ENCODE measurements around the gene MYO1E.

The MYO1E gene

DNA sequence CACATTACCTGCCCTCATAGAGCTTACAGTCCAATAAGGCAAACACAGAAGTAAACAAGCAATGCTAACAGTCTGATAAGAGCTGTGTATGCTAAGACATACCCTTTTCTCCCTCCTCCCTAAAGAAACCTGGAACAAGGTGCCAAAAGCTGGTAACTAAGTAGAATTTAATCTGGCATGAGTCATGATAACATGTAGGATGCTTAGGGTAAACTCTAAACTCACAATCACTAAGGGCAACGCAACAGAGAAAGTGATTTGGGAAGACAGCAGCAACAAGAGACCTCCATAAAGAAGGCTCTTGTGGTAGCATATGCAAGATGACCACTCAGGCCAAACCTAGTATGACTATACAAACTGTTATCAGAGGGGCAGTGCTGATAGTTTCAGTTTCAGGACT lies 55.5 kb downstream of the MYO1E start:
- DNase-seq (ENCODE audit: low read depth in 2 of 2) = no peak

DNA sequence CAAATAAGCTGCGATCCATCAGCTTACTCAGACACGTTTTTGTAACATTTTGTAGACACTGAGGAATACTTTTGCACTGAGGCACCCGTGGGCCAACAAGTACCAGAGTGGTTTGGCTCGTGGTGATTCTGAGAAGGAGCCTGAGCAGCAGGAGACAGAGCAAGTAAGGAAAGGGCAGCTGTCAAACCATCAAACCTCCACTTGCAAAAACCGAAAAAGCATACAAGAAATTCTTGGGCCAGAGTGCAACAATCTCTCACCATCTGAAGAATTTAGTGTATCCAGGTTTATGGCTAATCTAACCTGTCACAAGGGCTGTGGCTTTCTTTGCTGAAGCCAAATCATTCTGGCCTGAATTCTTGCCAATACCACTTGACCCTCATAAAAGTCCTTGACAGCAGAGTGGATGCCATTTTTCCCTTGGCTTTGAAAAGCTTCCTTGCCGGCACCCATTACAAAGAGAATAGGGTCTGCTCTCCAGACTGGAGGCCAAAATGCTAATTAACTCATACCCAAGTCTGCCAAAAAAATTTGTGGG lies 56.7 kb downstream of the MYO1E start:
- peak in 1 of 2 experiments; percentile 42 for DNase-seq (ENCODE audit: low read depth in 2 of 2)

DNA sequence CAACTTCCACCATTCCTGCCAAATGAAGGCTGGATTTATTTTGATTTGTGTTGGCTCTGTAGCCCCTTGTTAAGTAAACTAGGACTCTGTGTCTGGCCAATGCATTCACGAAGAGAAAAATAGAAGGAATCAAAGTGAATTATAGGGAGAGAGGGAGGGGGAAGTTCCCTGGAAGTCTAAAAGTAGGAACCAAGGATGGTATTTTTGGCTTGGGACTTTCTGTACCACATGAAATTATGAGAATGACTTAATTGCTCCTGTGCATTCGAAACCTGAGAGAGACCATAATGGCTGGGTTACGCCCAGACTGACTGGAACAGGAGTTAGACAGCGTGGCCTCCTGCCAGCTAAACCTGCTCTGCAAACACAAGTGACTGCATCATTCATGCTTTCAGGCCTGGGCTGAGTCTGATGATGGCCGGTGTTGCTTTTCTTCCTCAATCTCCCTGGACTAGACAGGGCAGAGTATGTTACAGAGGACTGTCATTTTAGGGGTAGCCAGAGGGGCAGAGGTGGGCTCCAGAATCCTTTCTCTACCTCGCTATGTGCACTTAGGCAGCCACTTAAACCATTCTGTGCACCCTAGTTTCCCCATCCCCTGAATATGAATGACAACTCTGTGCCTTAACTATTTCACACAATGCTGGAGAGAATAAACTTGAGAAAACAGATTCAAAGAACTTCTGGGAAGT lies 58.9 kb downstream of the MYO1E start:
- DNase-seq (ENCODE audit: low read depth in 2 of 2) = no peak

DNA sequence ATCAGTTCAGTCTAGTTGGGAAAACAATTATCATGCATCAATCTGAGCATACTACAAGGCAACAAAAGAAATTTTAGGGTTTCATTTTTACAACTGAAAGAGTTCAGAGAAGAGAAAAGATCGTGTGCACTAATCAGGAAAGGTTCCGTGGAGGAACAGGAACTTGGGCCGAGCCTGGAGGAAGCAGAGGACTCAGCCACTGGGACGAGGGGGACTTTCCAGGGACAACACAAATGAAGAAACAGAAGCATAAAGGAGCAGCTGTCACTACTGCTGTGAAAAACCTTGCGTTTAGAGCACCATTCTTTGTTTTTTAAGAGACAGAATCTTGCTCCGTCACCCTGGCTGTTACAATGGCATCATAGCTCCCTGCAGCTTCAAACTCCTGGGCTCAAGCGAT lies 60.5 kb downstream of the MYO1E start:
- no peak for DNase-seq (ENCODE audit: low read depth in 2 of 2)

DNA sequence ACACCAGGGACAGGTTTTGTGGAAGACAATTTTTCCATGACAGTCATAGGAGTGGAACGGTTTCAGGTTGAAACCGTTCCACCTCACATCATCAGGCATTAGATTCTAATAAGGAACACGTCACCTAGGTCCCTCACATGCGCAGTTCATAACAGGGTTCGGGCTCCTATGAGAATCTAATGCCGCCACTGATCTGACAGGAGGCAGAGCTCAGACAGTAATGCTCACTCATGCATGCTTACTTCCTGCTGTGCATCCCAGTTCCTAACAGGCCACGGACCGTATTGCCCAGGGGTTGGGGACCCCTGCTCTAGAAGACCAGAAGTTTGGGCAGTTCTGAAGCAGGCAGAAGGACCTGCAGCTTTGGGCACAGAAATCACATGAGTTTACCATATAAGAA lies 61.5 kb downstream of the MYO1E start:
- DNase-seq (ENCODE audit: low read depth in 2 of 2) = no peak

DNA sequence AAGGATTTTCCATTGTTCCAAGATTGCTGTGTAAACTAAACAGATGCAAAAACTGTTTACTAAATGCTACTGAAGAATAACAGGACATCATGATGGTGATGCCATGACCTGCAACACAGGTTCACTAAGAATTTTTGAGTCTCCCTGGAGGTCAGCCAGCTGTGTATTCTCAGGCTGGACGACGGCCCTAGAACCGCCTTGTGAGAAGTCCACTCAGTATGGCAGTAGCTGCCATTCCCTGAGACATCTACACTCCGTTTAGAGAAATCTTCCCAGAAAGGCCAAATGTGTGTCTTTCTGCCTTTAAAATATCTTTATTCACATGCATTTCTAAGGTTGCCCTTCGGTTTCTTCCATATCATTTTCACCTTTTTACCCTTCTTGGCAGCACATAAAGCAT lies 63.3 kb downstream of the MYO1E start:
- DNase-seq (ENCODE audit: low read depth in 2 of 2) = no peak

DNA sequence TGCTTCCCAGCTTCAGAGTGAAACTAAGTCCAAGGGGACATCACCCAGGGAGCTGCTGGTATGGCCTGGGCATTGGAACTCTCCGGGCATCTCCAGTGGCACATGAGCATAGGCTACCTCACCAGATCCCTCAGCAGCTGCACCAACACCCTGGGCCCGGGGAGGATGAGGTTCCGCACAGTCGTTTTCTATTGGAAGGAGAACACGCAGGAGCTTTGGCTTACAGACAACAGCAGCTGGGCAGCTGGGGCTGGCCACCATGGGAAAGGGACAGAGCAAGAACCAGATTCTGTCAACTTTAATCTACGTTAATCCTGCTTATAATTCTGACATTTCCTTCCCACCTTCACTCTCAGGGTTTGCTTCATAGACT lies 65.5 kb downstream of the MYO1E start:
- no peak for DNase-seq (ENCODE audit: low read depth in 2 of 2)

DNA sequence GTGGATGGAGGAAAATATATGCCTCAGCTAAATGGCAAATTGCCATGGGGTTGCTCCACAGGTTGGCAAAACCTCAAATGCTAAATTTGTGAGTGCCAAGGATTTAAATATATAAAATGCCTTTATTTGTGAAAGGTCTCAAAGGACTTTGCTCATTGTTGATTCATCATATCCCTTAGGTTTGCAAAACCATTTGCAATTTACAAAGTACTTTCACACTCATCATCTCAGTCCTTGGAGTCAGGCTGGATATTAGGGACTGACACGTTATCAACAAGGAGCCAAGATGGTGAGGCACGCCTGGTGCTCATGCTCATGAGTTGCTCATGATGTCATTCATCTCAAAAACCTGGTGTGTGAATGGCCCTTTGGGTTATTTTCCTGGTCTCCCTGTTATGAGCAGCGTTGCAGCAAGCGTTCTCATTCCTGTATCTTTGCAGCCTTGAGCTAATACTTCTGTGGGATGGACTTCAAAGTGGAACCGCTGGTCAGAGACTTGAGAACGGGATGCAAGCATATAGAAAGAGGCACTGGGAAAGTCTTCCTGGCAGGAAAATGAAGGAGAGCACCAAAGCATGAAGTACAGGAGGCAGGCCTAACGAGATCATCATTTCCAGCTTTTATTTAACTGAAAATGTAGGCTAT lies 66.0 kb downstream of the MYO1E start:
- DNase-seq (ENCODE audit: low read depth in 2 of 2) = peak; percentile 62 to 79

DNA sequence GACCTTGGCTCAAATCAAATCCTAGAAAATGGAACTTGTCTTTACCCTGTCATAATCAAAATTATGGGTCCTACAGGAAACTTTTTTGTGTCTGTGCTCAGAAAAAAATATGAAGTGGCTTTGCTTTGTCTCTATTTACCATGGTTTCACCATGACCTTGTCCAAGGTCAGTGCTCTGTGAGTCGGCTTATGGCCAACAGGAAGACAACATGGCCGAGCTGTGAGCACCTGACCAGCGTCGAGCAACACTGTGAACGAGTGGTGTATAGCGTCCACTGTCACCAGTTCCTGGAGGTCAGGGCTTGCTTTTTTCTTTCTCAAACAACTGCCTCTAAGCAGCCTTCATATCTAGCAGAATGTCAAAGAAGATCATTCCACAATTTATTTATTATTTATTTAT lies 67.9 kb downstream of the MYO1E start:
- DNase-seq (ENCODE audit: low read depth in 2 of 2) = no peak

DNA sequence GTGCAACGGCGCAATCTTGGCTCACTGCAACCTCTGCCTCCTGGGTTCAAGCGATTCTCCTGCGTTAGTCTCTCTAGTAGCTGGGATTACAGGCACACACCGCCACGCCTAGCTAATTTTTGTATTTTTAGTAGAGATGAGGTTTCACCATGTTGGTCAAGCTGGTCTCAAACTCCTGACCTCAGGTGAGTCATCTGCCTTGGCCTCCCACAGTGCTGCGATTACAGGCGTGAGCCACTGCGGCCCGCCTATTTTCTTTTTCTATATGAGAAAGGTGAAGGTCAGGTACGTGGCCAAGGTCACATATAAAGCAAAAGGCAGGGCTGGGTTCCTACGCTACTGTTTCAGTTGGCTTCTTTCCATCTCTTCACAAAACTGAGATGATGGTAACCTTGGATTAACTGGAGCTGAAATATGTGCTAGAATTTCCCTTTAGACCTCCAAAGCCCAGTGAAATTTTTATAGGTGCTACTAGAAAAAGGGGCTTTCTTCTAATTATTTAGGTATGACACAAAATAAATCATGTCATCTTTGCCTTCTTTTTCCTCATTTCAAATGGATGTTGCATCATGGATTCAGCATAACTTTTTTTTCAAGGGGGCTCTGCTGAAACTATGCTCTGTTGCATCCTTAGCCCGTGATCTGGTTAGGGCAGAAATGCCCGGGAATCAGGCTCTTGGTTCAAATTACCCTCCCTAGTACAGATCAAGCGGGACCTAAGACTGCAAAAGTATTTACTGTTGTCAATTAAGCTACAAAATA lies 68.5 kb downstream of the MYO1E start:
- DNase-seq (ENCODE audit: low read depth in 2 of 2) = no peak

DNA sequence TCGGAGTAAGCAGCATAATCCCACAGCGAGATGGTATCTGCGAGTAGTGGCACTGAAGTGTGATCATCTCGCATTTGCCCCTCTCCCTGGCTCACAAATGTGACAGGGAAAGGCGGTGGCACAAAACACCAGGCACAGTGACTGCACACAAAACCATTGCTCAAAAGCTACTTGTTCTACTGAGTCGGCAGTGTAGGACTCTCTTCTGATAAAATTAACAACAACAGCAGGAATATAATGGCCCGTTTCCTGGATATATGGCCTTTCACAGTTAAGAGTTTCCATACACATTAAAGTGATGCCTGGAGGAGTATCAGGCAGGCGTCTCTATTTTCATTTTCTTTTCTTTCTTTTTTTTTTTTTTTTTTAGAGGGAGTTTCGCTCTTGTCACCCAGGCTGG lies 69.0 kb downstream of the MYO1E start:
- DNase-seq (ENCODE audit: low read depth in 2 of 2) = no peak

DNA sequence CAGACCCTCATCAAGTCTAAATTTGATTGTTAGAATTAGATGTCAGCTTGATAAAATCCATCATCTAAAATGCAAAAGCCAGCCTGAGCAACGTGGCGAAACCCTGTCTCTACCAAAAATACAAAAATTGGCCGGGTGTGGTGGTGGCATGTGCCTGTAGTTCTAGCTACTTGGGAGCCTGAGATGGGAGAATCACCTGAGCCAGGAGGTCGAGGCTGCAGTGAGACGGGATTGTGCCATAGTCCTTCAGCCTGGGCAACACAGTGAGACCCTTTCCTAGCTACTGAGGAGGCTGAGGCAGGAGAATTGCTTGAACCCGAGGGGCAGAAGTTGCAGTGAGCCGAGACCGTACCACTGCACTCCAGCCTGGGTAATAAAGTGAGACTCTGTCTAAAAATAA lies 69.5 kb downstream of the MYO1E start:
- no peak for DNase-seq (ENCODE audit: low read depth in 2 of 2)

DNA sequence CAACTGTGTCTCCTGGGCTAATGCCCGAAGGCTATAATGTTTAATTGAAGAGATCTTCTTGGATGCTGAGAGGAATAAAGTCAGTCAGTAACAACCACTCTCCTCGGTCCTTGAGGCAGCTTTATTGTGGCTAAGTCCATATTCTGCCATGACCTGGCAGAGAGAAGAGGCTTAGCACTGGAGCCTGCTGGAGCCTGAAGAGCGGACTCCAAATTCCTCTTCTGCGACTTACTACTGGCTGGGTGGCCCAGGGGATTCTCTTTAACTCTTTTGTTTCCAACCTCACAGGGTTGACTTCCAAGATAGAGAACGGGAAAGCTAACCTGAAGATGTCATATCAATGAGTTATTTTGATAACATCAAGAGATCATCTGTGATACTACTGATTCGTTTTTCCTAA lies 71.1 kb downstream of the MYO1E start:
- no peak for DNase-seq (ENCODE audit: low read depth in 2 of 2)

DNA sequence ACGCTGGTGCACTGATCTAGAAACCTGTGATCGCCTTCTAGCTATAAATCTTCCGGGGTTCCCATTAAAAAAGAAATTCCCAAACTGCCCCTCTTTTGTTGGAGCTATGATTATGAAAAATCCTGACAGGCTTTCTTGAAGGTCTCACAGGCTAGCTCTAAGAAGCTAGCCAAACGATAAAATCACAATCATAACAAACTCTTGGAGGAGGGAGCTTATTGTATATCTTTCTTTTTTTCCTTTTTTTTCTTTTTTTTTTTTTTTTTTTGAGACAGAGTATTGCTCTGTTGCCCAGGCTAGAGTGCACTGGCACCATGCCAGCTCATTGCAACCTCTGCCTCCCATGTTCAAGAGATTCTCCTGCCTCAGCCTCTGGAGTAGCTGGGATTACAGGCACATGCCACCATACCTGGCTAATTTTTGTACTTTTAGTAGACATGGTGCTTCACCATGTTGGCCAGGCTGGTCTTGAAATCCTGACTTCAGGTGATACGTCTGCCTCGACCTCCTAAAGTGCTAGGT lies 72.0 kb downstream of the MYO1E start:
- no peak for DNase-seq (ENCODE audit: low read depth in 2 of 2)

DNA sequence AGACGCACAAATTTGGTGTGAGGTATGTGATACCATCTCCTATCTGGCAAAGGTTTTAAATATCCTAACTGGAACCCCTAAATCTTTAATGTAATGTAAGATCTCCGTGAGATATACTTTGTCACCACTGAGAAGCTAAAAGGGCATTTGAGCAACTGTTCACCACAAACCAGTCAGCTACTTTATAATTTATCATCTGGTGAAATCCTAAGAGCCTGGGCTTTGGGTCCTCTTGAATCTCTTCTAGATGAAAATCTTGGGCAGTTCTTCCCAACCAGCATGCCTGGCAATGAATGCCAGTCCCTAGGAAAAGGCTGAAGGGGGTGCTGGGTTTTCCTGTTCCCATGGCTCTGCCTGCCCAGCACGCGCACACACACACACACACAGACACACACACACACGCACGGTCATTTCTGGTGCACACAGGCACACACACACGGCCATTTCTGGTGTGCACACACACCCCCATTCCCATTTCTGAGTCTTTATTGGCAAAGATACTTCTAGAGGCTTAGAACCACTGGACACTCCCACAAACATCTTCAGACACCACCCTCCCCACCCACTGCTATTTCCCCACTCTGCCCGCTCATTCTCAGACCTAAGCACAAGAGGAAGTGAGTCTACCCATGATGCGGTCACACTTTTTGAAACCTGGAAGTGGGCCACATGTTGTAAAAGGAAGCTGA lies 72.6 kb downstream of the MYO1E start:
- peak; percentile 86 to 88 for DNase-seq (ENCODE audit: low read depth in 2 of 2)

DNA sequence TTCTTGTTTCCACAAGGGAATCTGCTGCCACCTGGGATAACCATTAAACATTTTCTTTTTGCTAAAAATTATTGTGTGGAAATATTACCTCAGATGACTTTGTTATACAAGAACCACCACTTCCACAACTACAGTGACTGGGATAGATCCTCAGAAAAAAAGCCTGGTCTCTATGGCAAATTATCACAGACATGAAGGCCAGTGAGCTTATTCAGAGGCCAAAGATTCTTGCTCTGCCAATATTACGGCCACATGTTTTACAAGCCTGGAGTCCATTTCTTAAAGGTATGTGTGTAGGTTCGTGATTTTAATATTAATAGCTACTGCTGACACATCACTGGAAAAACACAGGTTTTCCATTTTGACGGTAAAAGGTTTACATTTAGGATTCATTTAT lies 73.8 kb downstream of the MYO1E start:
- no peak for DNase-seq (ENCODE audit: low read depth in 2 of 2)

DNA sequence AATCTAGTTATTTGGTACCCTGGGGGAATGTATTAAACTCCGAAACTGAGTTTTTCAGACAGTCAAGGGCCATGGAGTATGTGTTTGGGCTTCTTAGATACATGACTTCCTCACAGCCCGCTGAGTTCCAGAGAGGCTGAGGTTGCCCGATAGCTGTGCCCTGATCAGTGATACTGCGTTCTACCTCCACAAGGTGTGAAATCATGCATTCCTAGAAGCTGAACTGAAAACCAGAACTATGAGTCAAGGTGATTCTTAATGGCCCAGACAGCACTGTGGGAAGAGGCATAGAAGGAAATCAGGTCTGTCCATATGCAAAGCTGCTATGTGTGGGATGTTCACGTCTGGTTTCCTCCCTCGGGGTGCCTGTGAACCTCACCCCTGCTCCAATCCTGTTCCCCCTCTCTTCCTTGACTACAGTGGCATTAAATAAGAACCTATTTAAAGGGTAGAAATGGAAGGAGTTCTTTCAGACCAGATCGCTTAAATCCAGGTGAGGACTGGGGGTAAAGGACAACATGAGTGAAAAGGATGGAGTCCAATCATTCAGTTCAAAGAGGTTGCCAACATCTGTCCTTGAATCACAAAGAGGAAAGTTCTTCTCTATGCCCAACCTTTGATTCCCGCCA lies 74.3 kb downstream of the MYO1E start:
- DNase-seq (ENCODE audit: low read depth in 2 of 2) = no peak

DNA sequence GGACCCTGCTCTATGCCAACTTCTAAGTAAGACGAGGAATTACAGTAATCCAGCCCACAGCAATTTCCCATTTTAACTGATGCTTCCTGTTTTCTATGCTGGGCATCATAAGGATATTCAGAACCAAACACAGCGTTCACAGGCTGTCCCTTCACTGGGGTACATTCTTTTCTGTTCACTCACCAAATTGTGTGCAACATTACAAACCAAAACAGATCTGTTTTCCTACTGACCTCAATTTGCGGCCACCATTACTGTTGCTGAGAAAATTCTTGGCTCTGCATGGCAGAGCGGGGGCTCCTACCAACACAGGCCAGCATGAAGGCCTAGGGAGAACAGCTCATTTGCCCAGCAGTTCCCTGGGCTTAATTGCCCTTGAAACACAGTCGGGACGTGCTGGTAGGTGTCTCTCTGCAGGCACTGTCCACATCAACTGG lies 76.5 kb downstream of the MYO1E start:
- peak; percentile 53 to 57 for DNase-seq (ENCODE audit: low read depth in 2 of 2)

DNA sequence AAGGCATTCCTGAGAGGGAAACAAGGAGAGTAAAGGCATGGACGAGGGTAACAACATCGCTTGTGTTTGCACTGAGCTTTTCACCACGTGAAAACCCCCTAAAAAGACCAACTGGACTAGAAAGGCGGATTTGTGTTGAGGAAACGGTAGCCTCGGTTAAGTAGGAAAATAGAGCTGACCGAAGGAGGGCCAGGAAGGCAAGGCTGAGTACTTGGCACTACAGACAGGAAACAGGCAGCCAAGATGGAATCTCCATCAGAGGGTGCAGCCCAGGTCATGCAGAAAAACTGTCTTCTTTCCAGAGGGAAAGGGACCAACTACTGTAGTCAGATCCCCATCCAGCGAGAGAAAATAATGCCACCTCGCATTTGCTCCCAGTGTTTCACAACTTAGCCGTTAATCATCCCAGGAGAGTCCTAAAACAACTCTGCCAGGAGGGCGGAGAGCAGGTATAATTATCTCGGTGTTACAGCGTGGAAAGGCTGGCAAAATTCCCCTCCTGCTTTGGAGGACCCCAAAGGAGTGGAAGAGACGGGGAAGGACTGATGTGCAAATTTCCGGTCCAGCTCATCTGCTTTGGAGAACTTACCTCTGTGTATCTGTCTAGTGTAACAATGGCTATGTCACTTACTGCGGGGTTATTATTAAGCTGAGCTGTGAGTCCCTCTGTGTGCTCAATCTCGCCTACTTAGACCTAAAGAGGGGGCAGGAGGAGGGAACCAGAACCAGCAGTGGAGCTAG lies 77.2 kb downstream of the MYO1E start:
- DNase-seq (ENCODE audit: low read depth in 2 of 2) = no peak

DNA sequence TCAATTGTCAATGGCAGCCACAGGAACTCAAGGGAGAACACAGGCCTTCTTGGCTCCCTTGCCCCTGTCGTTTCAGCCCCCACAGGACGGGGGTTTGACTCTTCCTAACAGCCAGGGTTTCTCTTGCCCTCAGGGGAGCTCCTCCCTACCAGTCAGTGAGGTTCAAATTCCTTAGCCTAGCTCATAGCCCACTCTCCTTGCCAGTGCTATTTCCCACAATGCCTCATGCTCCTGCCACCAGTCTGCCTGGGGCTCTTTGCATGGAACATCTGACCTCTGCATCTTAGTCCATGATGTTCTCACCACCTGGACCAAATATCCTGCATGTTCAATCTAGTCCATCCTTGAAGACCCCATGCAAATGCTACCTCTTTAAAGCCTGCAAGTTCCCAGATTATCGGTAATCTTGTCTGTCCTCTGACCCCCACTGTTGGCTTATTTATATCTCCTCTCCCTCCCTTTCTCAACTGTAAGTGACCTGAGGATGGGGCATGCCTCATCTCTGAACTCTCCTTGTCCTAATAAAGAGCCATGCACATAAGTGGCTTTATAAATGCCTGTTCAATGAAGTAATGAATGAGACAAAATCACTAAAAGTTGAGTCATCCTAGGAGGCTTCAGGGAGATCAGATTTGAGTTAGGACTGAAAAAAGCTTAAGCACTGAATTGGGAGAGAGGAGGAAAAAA lies 78.0 kb downstream of the MYO1E start:
- peak; percentile 83 to 85 for DNase-seq (ENCODE audit: low read depth in 2 of 2)
